HepG2 (cell line): ENCODE results near the gene CBLC. TPM values are rescaled to one million over a fixed set of nuclear protein-coding genes. Genes with fewer than 3 reads are reported as not detected.

ENCODE experiments used
- ARNT2 ChIP-seq: sonication (generic); formaldehyde crosslinking; IDR thresholded peaks from 2 replicates; pipeline ENCODE4 v1.8.0; 2022; ENCODE audit warnings: mild to moderate bottlenecking, low read depth, missing genetic modification reagents, moderate library complexity
- ATF2 ChIP-seq: sonication (generic); formaldehyde crosslinking; IDR thresholded peaks from 2 replicates; pipeline ENCODE4 v1.4.0; 2020; ENCODE audit warnings: missing genetic modification reagents
- HOMEZ ChIP-seq: IDR thresholded peaks from 2 replicates; pipeline ENCODE4 v1.6.1; 2016; ENCODE audit warnings: low read depth
- IKZF5 ChIP-seq: IDR thresholded peaks from 2 replicates; pipeline ENCODE4 v1.6.1; 2018; ENCODE audit warnings: missing genetic modification reagents, mild to moderate bottlenecking, missing compliant biosample characterization
- MIXL1 ChIP-seq: IDR thresholded peaks from 2 replicates; pipeline ENCODE4 v1.6.1; 2016
- NFE2L1 ChIP-seq: sonication (generic); formaldehyde crosslinking; IDR thresholded peaks from 2 replicates; pipeline ENCODE4 v1.4.0; 2020; ENCODE audit warnings: missing genetic modification reagents, mild to moderate bottlenecking, borderline replicate concordance
- NFKB2 ChIP-seq: sonication (generic); formaldehyde crosslinking; IDR thresholded peaks from 2 replicates; pipeline ENCODE4 v1.4.0; 2020; ENCODE audit warnings: missing genetic modification reagents, borderline replicate concordance
- NR1H2 ChIP-seq: sonication (generic); formaldehyde crosslinking; IDR thresholded peaks from 2 replicates; pipeline ENCODE4 v1.8.1; 2022; ENCODE audit warnings: low read depth, missing genetic modification reagents, borderline replicate concordance
- PATZ1 ChIP-seq: sonication (generic); formaldehyde crosslinking; IDR thresholded peaks from 2 replicates; pipeline ENCODE4 v1.4.0; 2020; ENCODE audit warnings: missing genetic modification reagents
- PCBP1 ChIP-seq: fragments of 200-400 bp; formaldehyde crosslinking; IDR thresholded peaks from 2 replicates; pipeline ENCODE4 v1.6.1; 2017; ENCODE audit warnings: mild to moderate bottlenecking, low read depth, low read length, borderline replicate concordance
- SIX4 ChIP-seq: sonication (generic); formaldehyde crosslinking; IDR thresholded peaks from 2 replicates; pipeline ENCODE4 v1.4.0; 2020; ENCODE audit warnings: missing genetic modification reagents
- TCF7L2 ChIP-seq: IDR thresholded peaks from 2 replicates; pipeline ENCODE4 v1.6.1; 2011; ENCODE audit warnings: mild to moderate bottlenecking, low read depth, low read length, moderate library complexity
- ZNF224 ChIP-seq: sonication (generic); formaldehyde crosslinking; IDR thresholded peaks from 2 replicates; pipeline ENCODE4 v1.5.0; 2020; ENCODE audit warnings: mild to moderate bottlenecking, missing genetic modification reagents
- ZNF24 ChIP-seq: fragments of 450-650 bp; IDR thresholded peaks from 2 replicates; pipeline ENCODE4 v1.6.1; 2017; ENCODE audit warnings: antibody characterized with exemption, mild to moderate bottlenecking
- ZNF292 ChIP-seq: sonication (generic); formaldehyde crosslinking; IDR thresholded peaks from 2 replicates; pipeline ENCODE4 v1.8.1; 2022; ENCODE audit warnings: mild to moderate bottlenecking, low read depth, missing genetic modification reagents, borderline replicate concordance
- ZNF451 ChIP-seq: sonication (generic); formaldehyde crosslinking; IDR thresholded peaks from 2 replicates; pipeline ENCODE4 v1.5.0; 2020; ENCODE audit warnings: mild to moderate bottlenecking, missing genetic modification reagents
- ZNF549 ChIP-seq: sonication (generic); formaldehyde crosslinking; IDR thresholded peaks from 2 replicates; pipeline ENCODE4 v1.5.0; 2020; ENCODE audit warnings: missing genetic modification reagents
- ZNF644 ChIP-seq: IDR thresholded peaks from 2 replicates; pipeline ENCODE4 v1.6.1; 2016; ENCODE audit warnings: low read depth
- ZNF691 ChIP-seq: sonication (generic); formaldehyde crosslinking; IDR thresholded peaks from 2 replicates; pipeline ENCODE4 v1.4.0; 2020; ENCODE audit warnings: missing genetic modification reagents, low read depth, mild to moderate bottlenecking, borderline replicate concordance
- ZNF749 ChIP-seq: sonication (generic); formaldehyde crosslinking; IDR thresholded peaks from 2 replicates; pipeline ENCODE4 v1.8.0; 2022; ENCODE audit warnings: mild to moderate bottlenecking, missing genetic modification reagents, moderate library complexity, borderline replicate concordance
- ZNF83 ChIP-seq: sonication (generic); formaldehyde crosslinking; IDR thresholded peaks from 2 replicates; pipeline ENCODE4 v1.4.0; 2020; ENCODE audit warnings: missing genetic modification reagents, mild to moderate bottlenecking, borderline replicate concordance
- ZSCAN20 ChIP-seq: sonication (generic); formaldehyde crosslinking; IDR thresholded peaks from 2 replicates; pipeline ENCODE4 v1.4.0; 2020; ENCODE audit warnings: missing genetic modification reagents, mild to moderate bottlenecking, borderline replicate concordance
- polyA plus RNA-seq, 8 experiments: library from polyadenylated mRNA; depleted of rRNA in 3 of 8; stranded (reverse) in 7 of 8; unstranded in 1 of 8; fragments of >200 nt; fragmentation: Illumina TruSeq in 4 of 8; extraction: Trizol in 4 of 8; gene quantifications; 2 replicates each; pipeline versions ENCODE4 v1.2.1 to v1.2.3, GENCODE V29; 2011 to 2016; ENCODE audit warnings: low read depth in 4 of 8, missing spikeins in 1 of 8, mixed read lengths in 1 of 8; ENCODE audit not compliant: insufficient read depth in 1 of 8
- total RNA-seq, 5 experiments: library from RNA; depleted of rRNA; stranded (reverse); fragments of >200 nt; fragmentation: Illumina TruSeq; extraction: Trizol; gene quantifications; 2 replicates each; pipeline ENCODE4 v1.2.3, GENCODE V29; 2016; ENCODE audit warnings: low read depth in 1 of 5

Gene CBLC
- total and polyA plus RNA-seq, 2 of the 13 experiments (the other 11 are each of a cell fraction or from before 2014, with no cell fraction given) = 1.8 to 2.6 TPM

GRCh38 chr19:44845612-44846454, 68.1 kb downstream of the CBLC start, which contains the start of gene NECTIN2 (continued):
- TF ChIP-seq NFE2L1 (CRISPR knock-in tag) (no peak), SIX4 (CRISPR knock-in tag) (no peak), PCBP1 (no peak), NR1H2 (CRISPR knock-in tag) (no peak), ATF2 (CRISPR knock-in tag) (peak; percentile 81), HOMEZ (CRISPR knock-in tag) (no peak), PATZ1 (peak; percentile 69), ZNF644 (CRISPR knock-in tag) (no peak), ZNF749 (no peak), ZNF224 (CRISPR knock-in tag) (no peak), ZNF691 (CRISPR knock-in tag) (0 out of 2 replicates have a peak, but pooled peaks have one; percentile 13), ZNF451 (CRISPR knock-in tag) (no peak; the same call in 1 of the 2 replicates), TCF7L2 (no peak), NFKB2 (0 out of 2 replicates have a peak, but pooled peaks have one; percentile 44), MIXL1 (CRISPR knock-in tag) (no peak; the same call in 1 of the 2 replicates), ZNF292 (CRISPR knock-in tag) (no peak), IKZF5 (CRISPR knock-in tag) (no peak; the same call in 1 of the 2 replicates), ZNF24 (no peak), ARNT2 (no peak; the same call in 1 of the 2 replicates), ZNF549 (CRISPR knock-in tag) (no peak), ZSCAN20 (CRISPR knock-in tag) (0 out of 2 replicates have a peak, but pooled peaks have one; percentile 60), ZNF83 (no peak)
